SK-N-SH (cell line): Measurements from ENCODE around the gene C2CD3. TPM values are rescaled to one million over a fixed set of nuclear protein-coding genes. Genes with fewer than 3 reads are reported as not detected.

Experiments used
- CTCF ChIA-PET: fragments of 300-600, 350-600 bp; formaldehyde crosslinking; extraction: SDS; loops from one replicate; lab custom pipeline; 2021; lab: Yijun Ruan, JAX
- POLR2A ChIA-PET: fragments of 350-600 bp; sonication (Branson Sonifier 250); formaldehyde crosslinking; extraction: SDS; loops from one replicate; lab custom pipeline; 2020; ENCODE audit warnings: antibody characterized with exemption, inconsistent platforms; lab: Yijun Ruan, JAX
- DNase-seq: peaks from one replicate; pipeline ENCODE4 v3.0.0; 2012
- H2AFZ ChIP-seq: fragments of 200-600 bp; sonication (generic); 2 replicates; pipeline ENCODE4 v1.8.1; 2016; ENCODE audit warnings: antibody characterized with exemption, mild to moderate bottlenecking, low read depth
- H3F3A ChIP-seq: fragments of 200-600 bp; sonication (generic); replicated peaks from 2 replicates; pipeline ENCODE3; 2016; ENCODE audit warnings: antibody characterized with exemption, mild to moderate bottlenecking; ENCODE audit not compliant: insufficient read depth
- H3K27ac ChIP-seq, 2 experiments: fragments of 200-500 bp in 1 of 2; fragments of 200-600 bp in 1 of 2; sonication (Bioruptor generic) in 1 of 2; sonication (generic), shearing (Covaris generic) in 1 of 2; 2 replicates each; pipeline versions ENCODE4 v1.5.1 to v1.6.1; 2014 to 2016; ENCODE audit warnings: low read depth in 2 of 2, inconsistent platforms in 1 of 2, low read length in 1 of 2, mild to moderate bottlenecking in 1 of 2, mixed read lengths in 1 of 2
- H3K27me3 ChIP-seq: fragments of 200-600 bp; sonication (generic), shearing (Covaris generic); 2 replicates; pipeline ENCODE4 v1.6.1; 2016; ENCODE audit warnings: mixed run types; ENCODE audit not compliant: insufficient read depth
- H3K36me3 ChIP-seq, 2 experiments: fragments of 200-500 bp in 1 of 2; fragments of 200-600 bp in 1 of 2; sonication (Bioruptor generic) in 1 of 2; sonication (generic) in 1 of 2; replicated peaks in 1 of 2; 2 replicates each; pipeline versions ENCODE3 to v1.5.1; 2014 to 2016; ENCODE audit warnings: low read length in 1 of 2, mild to moderate bottlenecking in 1 of 2; ENCODE audit not compliant: insufficient read depth in 2 of 2, control insufficient read depth in 1 of 2
- H3K4me1 ChIP-seq, 2 experiments: fragments of 200-500 bp in 1 of 2; fragments of 200-600 bp in 1 of 2; sonication (Bioruptor generic) in 1 of 2; sonication (generic), shearing (Covaris generic) in 1 of 2; 2 replicates each; pipeline versions ENCODE4 v1.5.1 to v1.6.1; 2014 to 2016; ENCODE audit warnings: low read depth in 1 of 2, low read length in 1 of 2, mixed run types in 1 of 2; ENCODE audit not compliant: insufficient read depth in 2 of 2, control insufficient read depth in 1 of 2
- H3K4me2 ChIP-seq: fragments of 200-600 bp; sonication (generic), shearing (Covaris generic); 2 replicates; pipeline ENCODE4 v1.6.1; 2017; ENCODE audit warnings: mixed run types
- H3K4me3 ChIP-seq, 2 experiments: fragments of 200-500 bp in 1 of 2; fragments of 200-600 bp in 1 of 2; sonication (Bioruptor generic) in 1 of 2; sonication (generic), shearing (Covaris generic) in 1 of 2; 2 replicates each; pipeline versions ENCODE4 v1.5.1 to v1.8.1; 2014 to 2016; ENCODE audit warnings: low read depth in 2 of 2, inconsistent platforms in 1 of 2, low read length in 1 of 2, mild to moderate bottlenecking in 1 of 2, mixed read lengths in 1 of 2, moderate library complexity in 1 of 2
- H3K79me2 ChIP-seq: fragments of 200-600 bp; sonication (generic); 2 replicates; pipeline ENCODE4 v1.8.1; 2017; ENCODE audit warnings: mild to moderate bottlenecking; ENCODE audit not compliant: insufficient read depth
- H3K9ac ChIP-seq: fragments of 200-600 bp; sonication (generic); 2 replicates; pipeline ENCODE4 v1.6.1; 2017; ENCODE audit warnings: mixed run types
- H3K9me2 ChIP-seq: fragments of 200-600 bp; sonication (generic); 2 replicates; pipeline ENCODE4 v1.6.1; 2017; ENCODE audit warnings: mixed run types
- H3K9me3 ChIP-seq: fragments of 200-600 bp; sonication (generic); 2 replicates; pipeline ENCODE4 v1.6.1; 2017; ENCODE audit warnings: mixed run types, mild to moderate bottlenecking, moderate library complexity
- H4K20me1 ChIP-seq: fragments of 200-600 bp; sonication (generic); 2 replicates; pipeline ENCODE4 v1.6.1; 2017; ENCODE audit warnings: mild to moderate bottlenecking, mixed run types; ENCODE audit not compliant: insufficient read depth
- EP300 ChIP-seq, 2 experiments: IDR thresholded peaks; 2 replicates each; pipeline versions ENCODE4 v1.4.0 to v1.6.1; 2012; ENCODE audit warnings: borderline replicate concordance in 1 of 2, low read depth in 1 of 2, low read length in 1 of 2
- FOXJ3 ChIP-seq: sonication (generic); formaldehyde crosslinking; IDR thresholded peaks from 2 replicates; pipeline ENCODE4 v1.5.1; 2020; ENCODE audit warnings: mild to moderate bottlenecking, missing genetic modification reagents
- GABPA ChIP-seq: IDR thresholded peaks from 2 replicates; pipeline ENCODE4 v1.4.0; 2012; ENCODE audit warnings: low read depth, mild to moderate bottlenecking
- MXI1 ChIP-seq: IDR thresholded peaks from 2 replicates; pipeline ENCODE4 v1.6.1; 2012; ENCODE audit warnings: mild to moderate bottlenecking, low read depth, low read length, improper control_type of control experiment
- RFX5 ChIP-seq: IDR thresholded peaks from 2 replicates; pipeline ENCODE4 v1.6.1; 2012; ENCODE audit warnings: mild to moderate bottlenecking, improper control_type of control experiment, low read length
- SIN3A ChIP-seq: IDR thresholded peaks from 2 replicates; pipeline ENCODE4 v1.6.1; 2012; ENCODE audit warnings: low read depth, mild to moderate bottlenecking, low read length, moderate library complexity, borderline replicate concordance
- WGBS: methylation state at CpG from one replicate; pipeline ENCODE4 v1.1.6; 2017; ENCODE audit warnings: low lambda C conversion rate; 5-methylcytosine and 5-hydroxymethylcytosine counted together
- polyA plus RNA-seq, 3 experiments: library from polyadenylated mRNA; depleted of rRNA; stranded (reverse); fragments of >200 nt; gene quantifications; 2 replicates each; pipeline ENCODE4 v1.2.3, GENCODE V29; 2012
- TF ChIP-seq, protein P1 (sequence below): IDR thresholded peaks from 2 replicates; pipeline ENCODE4 v1.4.0; 2012; ENCODE audit warnings: low read depth, borderline replicate concordance
- TF ChIP-seq, protein P2 (sequence below): fragments of 150-350 bp; IDR thresholded peaks from 2 replicates; pipeline ENCODE4 v1.6.1; 2017; ENCODE audit warnings: antibody characterized with exemption, low read length, low read depth, borderline replicate concordance

C2CD3 gene
- polyA plus RNA-seq, 1 of the 3 experiments (the other 2 are of a cell fraction) = 7.0 TPM

DNA sequence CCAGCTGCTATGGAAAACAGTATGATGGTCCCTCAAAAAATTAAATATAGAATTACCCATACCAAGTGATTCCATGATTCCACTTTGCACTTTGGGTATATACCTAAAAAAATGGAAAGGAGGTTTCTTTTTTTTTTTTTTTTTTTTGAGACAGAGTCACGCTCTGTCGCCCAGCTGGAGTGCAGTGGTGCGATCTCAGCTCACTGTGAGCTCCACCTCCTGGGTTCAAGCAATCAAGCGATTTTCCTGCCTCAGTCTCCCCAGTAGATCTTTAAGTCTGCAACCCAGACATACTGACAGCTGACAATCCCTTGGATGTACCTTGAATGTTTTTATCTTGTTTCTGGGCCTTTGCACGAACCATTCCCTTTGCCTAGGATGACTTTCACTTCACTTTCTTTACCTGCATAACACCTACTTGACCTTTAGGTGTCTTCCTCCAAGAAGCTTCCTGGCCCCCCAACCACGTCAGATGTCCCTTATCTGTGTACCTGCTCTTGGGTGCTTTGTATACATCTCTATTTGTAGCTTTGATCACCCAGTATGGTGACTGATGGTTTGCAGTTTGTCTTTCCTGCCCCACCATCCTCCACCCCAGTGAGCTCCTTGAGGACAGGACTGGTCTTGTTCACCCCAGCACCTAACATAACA lies 173.6 kb downstream of the C2CD3 start (continued):
- TF ChIP-seq SIN3A (no peak), MXI1 (no peak), EP300 (IDR thresholded peaks at IDR 0.05; ENCODE audit: borderline replicate concordance in 1 of 2, low read depth in 1 of 2, low read length in 1 of 2) (no peak)

DNA sequence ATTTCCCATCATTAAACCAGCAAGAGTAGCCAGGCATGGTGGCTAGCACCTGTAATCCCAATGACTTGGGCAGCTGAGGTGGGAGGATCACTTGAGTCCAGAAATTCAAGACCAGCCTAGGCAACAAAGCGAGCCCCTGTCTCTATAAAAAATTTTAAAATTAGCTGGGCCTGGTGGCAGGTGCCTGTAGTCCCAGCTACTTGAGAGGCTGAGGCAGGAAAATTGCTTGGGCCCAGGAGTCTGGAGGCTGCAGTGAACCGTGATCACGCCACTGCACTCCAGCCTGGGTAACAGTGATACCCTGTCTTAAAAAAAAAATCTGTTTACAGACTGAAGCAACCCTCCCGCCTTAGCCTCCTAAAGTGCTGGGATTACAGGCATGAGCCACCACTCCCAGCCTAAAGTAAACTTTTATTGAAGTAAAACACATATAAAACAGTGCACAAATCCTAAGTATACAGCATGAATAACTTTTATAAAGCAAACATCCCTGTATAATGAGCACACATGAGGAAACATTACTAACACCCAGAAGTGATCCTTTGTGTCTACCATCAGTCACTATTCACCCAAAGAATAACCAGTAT lies 174.5 kb downstream of the C2CD3 start:
- ChIA-PET CTCF (no interaction called here), POLR2A (interaction anchor here (0.6 kb wide), 2 partner anchors 11 to 17 kb away, joined by 3 read pairs; no protein-coding TSS in a partner anchor)
- no peaks in the 10 kb centered on the region for H3K27me3 ChIP-seq
- H3K79me2 ChIP-seq = no peaks in the 10 kb centered on the region
- peaks cover 0 to 2% of the 10 kb centered on the region in 2 experiments for H3K36me3 ChIP-seq
- H3F3A ChIP-seq = peaks cover 4% of the 10 kb centered on the region
- WGBS = 94% methylated on average over 4 of the region's 4 CpGs
- H3K4me1 ChIP-seq = no peaks in the 10 kb centered on the region
- DNase-seq = no peak
- H3K4me3 ChIP-seq = no peak overlapping the region
- TF ChIP-seq RFX5 (no peak), MXI1 (no peak)
- TF ChIP-seq, all 33 proteins: peak for 0
- H3K4me2 ChIP-seq = no peak overlapping the region
- no peak overlapping the region for H3K27ac ChIP-seq
- H2AFZ ChIP-seq = no peak overlapping the region
- H4K20me1 ChIP-seq = no peaks in the 10 kb centered on the region
- no peak overlapping the region for H3K9ac ChIP-seq
- no peaks in the 10 kb centered on the region for H3K9me3 ChIP-seq
- H3K9me2 ChIP-seq = no peaks in the 10 kb centered on the region

DNA sequence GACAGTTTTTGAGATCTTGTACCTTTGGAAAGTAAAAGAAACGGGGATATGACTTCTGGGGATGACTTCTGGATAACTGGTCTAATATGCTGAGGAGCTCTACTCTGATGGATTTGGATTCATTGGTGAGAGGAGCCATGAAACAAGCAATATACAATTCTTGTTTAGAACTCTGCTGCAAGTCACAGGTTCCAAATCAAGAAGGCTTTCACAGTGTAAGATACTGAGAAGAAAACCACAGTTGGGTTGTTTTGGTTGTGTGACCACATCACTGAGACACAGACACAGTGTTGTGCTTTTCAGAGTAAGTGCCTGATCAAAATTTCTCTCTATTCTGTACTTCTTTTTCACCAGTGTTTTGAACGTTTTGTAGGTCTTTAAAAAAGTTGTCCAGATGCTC lies 175.1 kb downstream of the C2CD3 start:
- no peaks in the 10 kb centered on the region for H3K4me1 ChIP-seq
- no peak overlapping the region for H3K9ac ChIP-seq
- WGBS = 47% methylated on average over 2 of the region's 2 CpGs
- ChIA-PET CTCF (no interaction called here), POLR2A (interaction anchor here (0.6 kb wide), 1 partner anchor 11 kb away, joined by 3 read pairs; no protein-coding TSS in a partner anchor)
- H3K4me2 ChIP-seq = no peak overlapping the region
- H3F3A ChIP-seq = peaks cover 4% of the 10 kb centered on the region
- H3K79me2 ChIP-seq = no peaks in the 10 kb centered on the region
- DNase-seq = no peak
- no peak overlapping the region for H2AFZ ChIP-seq
- no peaks in the 10 kb centered on the region for H4K20me1 ChIP-seq
- no peaks in the 10 kb centered on the region for H3K9me2 ChIP-seq
- H3K27ac ChIP-seq = no peak overlapping the region
- no peaks in the 10 kb centered on the region for H3K9me3 ChIP-seq
- H3K36me3 ChIP-seq = no peaks in the 10 kb centered on the region
- H3K27me3 ChIP-seq = no peaks in the 10 kb centered on the region
- TF ChIP-seq FOXJ3 (CRISPR knock-in tag) = no peak
- no peak for TF ChIP-seq GABPA
- TF ChIP-seq, protein P1, sequence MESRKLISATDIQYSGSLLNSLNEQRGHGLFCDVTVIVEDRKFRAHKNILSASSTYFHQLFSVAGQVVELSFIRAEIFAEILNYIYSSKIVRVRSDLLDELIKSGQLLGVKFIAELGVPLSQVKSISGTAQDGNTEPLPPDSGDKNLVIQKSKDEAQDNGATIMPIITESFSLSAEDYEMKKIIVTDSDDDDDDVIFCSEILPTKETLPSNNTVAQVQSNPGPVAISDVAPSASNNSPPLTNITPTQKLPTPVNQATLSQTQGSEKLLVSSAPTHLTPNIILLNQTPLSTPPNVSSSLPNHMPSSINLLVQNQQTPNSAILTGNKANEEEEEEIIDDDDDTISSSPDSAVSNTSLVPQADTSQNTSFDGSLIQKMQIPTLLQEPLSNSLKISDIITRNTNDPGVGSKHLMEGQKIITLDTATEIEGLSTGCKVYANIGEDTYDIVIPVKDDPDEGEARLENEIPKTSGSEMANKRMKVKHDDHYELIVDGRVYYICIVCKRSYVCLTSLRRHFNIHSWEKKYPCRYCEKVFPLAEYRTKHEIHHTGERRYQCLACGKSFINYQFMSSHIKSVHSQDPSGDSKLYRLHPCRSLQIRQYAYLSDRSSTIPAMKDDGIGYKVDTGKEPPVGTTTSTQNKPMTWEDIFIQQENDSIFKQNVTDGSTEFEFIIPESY = no peak
- TF ChIP-seq, protein P2, sequence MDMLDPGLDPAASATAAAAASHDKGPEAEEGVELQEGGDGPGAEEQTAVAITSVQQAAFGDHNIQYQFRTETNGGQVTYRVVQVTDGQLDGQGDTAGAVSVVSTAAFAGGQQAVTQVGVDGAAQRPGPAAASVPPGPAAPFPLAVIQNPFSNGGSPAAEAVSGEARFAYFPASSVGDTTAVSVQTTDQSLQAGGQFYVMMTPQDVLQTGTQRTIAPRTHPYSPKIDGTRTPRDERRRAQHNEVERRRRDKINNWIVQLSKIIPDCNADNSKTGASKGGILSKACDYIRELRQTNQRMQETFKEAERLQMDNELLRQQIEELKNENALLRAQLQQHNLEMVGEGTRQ = no peak
- no peak overlapping the region for H3K4me3 ChIP-seq
